ENCODE results near the gene ATP11A.

The ATP11A gene

GRCh38 chr13:112887151-112887550 is 197.3 kb downstream of the ATP11A start:
- DNase-seq: no peak

GRCh38 chr13:112887557-112887991 is 197.7 kb downstream of the ATP11A start:
- no peak for DNase-seq

GRCh38 chr13:112888238-112889111 is 198.6 kb downstream of the ATP11A start:
- no peak for DNase-seq

GRCh38 chr13:112889351-112890290 is 199.8 kb downstream of the ATP11A start:
- DNase-seq: no peak

GRCh38 chr13:112890316-112891145 is 200.7 kb downstream of the ATP11A start:
- no peak for DNase-seq

- no peak for DNase-seq
Measured at GRCh38 chr13:112891477-112892401, 201.9 kb downstream of the ATP11A start.

- no peak for DNase-seq
Measured at GRCh38 chr13:112892426-112893206, 202.8 kb downstream of the ATP11A start.

GRCh38 chr13:112893207-112893569 is 203.3 kb downstream of the ATP11A start:
- DNase-seq: no peak

GRCh38 chr13:112893570-112894422 is 204.0 kb downstream of the ATP11A start:
- DNase-seq: peak; percentile 18

- DNase-seq: no peak
Measured at GRCh38 chr13:112894423-112894672, 204.5 kb downstream of the ATP11A start.

GRCh38 chr13:112894673-112895481 is 205.0 kb downstream of the ATP11A start:
- DNase-seq: no peak

- no peak for DNase-seq
Measured at GRCh38 chr13:112895521-112896465, 206.0 kb downstream of the ATP11A start.

- DNase-seq: no peak
Measured at GRCh38 chr13:112896736-112897602, 207.1 kb downstream of the ATP11A start.

- DNase-seq: no peak
Measured at GRCh38 chr13:112897603-112897955, 207.7 kb downstream of the ATP11A start.

GRCh38 chr13:112897956-112898620 is 208.2 kb downstream of the ATP11A start:
- no peak for DNase-seq

- DNase-seq: no peak
Measured at GRCh38 chr13:112898621-112899280, 208.9 kb downstream of the ATP11A start.

Measured in NCI-H226 (cell line).